Activated CD4-positive, alpha-beta T cell treated with anti-CD3 and anti-CD28 coated beads for 4 hours (primary cell): ENCODE measurements around the gene ST8SIA6.
"Not testable (repeated sequence)": the region's sequence is repeated elsewhere in the genome, so short reads cannot be mapped to it uniquely, and the experiment has no call there.

Experiments
- DNase-seq, 2 donors: peaks; one replicate each; pipeline ENCODE4 v3.0.0-alpha.2; 2020

ST8SIA6 gene

GRCh38 chr10:17456032-17456548 is 1.7 kb upstream of the ST8SIA6 start:
- DNase-seq: no peak

- DNase-seq: no peak
These were observed 673 bp upstream of the ST8SIA6 start for GRCh38 chr10:17455015-17455520.

GRCh38 chr10:17453373-17454091 is 863 bp downstream of the ST8SIA6 start:
- peak; percentile 23 to 33 for DNase-seq

GRCh38 chr10:17453035-17453372 is 1.4 kb downstream of the ST8SIA6 start:
- DNase-seq: no peak

GRCh38 chr10:17452060-17452841 is 2.1 kb downstream of the ST8SIA6 start:
- DNase-seq: no peak

- DNase-seq: no peak
These were observed 4.4 kb downstream of the ST8SIA6 start for GRCh38 chr10:17450024-17450423.

GRCh38 chr10:17445400-17445998 is 8.9 kb downstream of the ST8SIA6 start:
- DNase-seq: no peak

GRCh38 chr10:17444388-17444714 is 10.0 kb downstream of the ST8SIA6 start:
- no peak for DNase-seq

- no peak for DNase-seq
These were observed 10.5 kb downstream of the ST8SIA6 start for GRCh38 chr10:17443707-17444387.

- no peak for DNase-seq
These were observed 15.8 kb downstream of the ST8SIA6 start for GRCh38 chr10:17438583-17438982.

GRCh38 chr10:17436578-17436977 is 17.8 kb downstream of the ST8SIA6 start:
- not testable (repeated sequence) for DNase-seq

- DNase-seq: no peak
These were observed 18.4 kb downstream of the ST8SIA6 start for GRCh38 chr10:17435953-17436352.

GRCh38 chr10:17435187-17435586 is 19.2 kb downstream of the ST8SIA6 start:
- DNase-seq: no peak

GRCh38 chr10:17432723-17433122 is 21.7 kb downstream of the ST8SIA6 start:
- no peak for DNase-seq

- no peak for DNase-seq
These were observed 22.5 kb downstream of the ST8SIA6 start for GRCh38 chr10:17431871-17432311.

GRCh38 chr10:17430647-17431355 is 23.6 kb downstream of the ST8SIA6 start:
- DNase-seq: peak; percentile 61 to 76

- no peak for DNase-seq
These were observed 24.9 kb downstream of the ST8SIA6 start for GRCh38 chr10:17429490-17429889.

GRCh38 chr10:17428351-17429097 is 25.9 kb downstream of the ST8SIA6 start:
- DNase-seq: peak; percentile 55 to 66

GRCh38 chr10:17427666-17428350 is 26.6 kb downstream of the ST8SIA6 start:
- DNase-seq: no peak

GRCh38 chr10:17427201-17427600 is 27.2 kb downstream of the ST8SIA6 start:
- DNase-seq: no peak

GRCh38 chr10:17426263-17426750 is 28.1 kb downstream of the ST8SIA6 start:
- DNase-seq: no peak
